RWPE2 (cell line): Measurements from ENCODE around the gene CNTNAP5.

Source experiments
- ATAC-seq: fragments of 200-7000 bp; cut with Tn5 transposase; 3 replicates; pipeline ENCODE4 v1.9.1; 2021; ENCODE audit warnings: low read depth
- DNase-seq: peaks from one replicate; pipeline ENCODE4 v3.0.0-alpha.2; 2020; ENCODE audit warnings: low spot score
- H3K27ac ChIP-seq: fragments of 450-650 bp; 2 replicates; pipeline ENCODE4 v1.5.1; 2017; ENCODE audit warnings: mild to moderate bottlenecking; ENCODE audit not compliant: poor library complexity, severe bottlenecking
- H3K27me3 ChIP-seq: fragments of 250-450 bp; sonication (Bioruptor Pico); 2 replicates; pipeline ENCODE4 v1.5.1; 2021; ENCODE audit warnings: mild to moderate bottlenecking, moderate library complexity; ENCODE audit not compliant: insufficient read depth, poor library complexity, severe bottlenecking
- H3K36me3 ChIP-seq: fragments of 250-450 bp; sonication (Bioruptor Pico); 2 replicates; pipeline ENCODE4 v1.5.1; 2020; ENCODE audit warnings: low read depth, mild to moderate bottlenecking, moderate library complexity
- H3K4me1 ChIP-seq: fragments of 250-450 bp; sonication (Bioruptor Pico); 2 replicates; pipeline ENCODE4 v1.5.1; 2021; ENCODE audit warnings: mild to moderate bottlenecking, moderate library complexity; ENCODE audit not compliant: insufficient read depth, poor library complexity, severe bottlenecking
- H3K4me3 ChIP-seq: fragments of 250-450 bp; sonication (Bioruptor Pico); 2 replicates; pipeline ENCODE4 v1.5.1; 2021; ENCODE audit warnings: mild to moderate bottlenecking, moderate library complexity; ENCODE audit not compliant: severe bottlenecking
- H3K9me3 ChIP-seq: fragments of 250-450 bp; sonication (Bioruptor Pico); 2 replicates; pipeline ENCODE4 v1.5.1; 2021; ENCODE audit warnings: mild to moderate bottlenecking, moderate library complexity; ENCODE audit not compliant: severe bottlenecking
- CTCF ChIP-seq: fragments of 450-650 bp; IDR thresholded peaks from one replicate; pipeline ENCODE4 v1.5.1; 2017; ENCODE audit warnings: mild to moderate bottlenecking, moderate library complexity; ENCODE audit not compliant: poor library complexity, severe bottlenecking

The CNTNAP5 gene

GRCh38 chr2:124079045-124079444 is 54.0 kb downstream of the CNTNAP5 start:
- ATAC-seq: no peak
- no peak overlapping the region for H3K27ac ChIP-seq

GRCh38 chr2:124080281-124081153 is 55.4 kb downstream of the CNTNAP5 start:
- H3K27me3 ChIP-seq: no peaks in the 10 kb centered on the region
- DNase-seq (no peak), ATAC-seq (no peak)
- peak overlapping the region; percentile 20 for H3K27ac ChIP-seq
- H3K4me3 ChIP-seq: no peak overlapping the region
- H3K36me3 ChIP-seq: no peaks in the 10 kb centered on the region
- H3K4me1 ChIP-seq: peaks cover 6% of the 10 kb centered on the region
- H3K9me3 ChIP-seq: no peaks in the 10 kb centered on the region
- TF ChIP-seq CTCF: no peak

More at GRCh38 chr2:124079045-124079444, 54.0 kb downstream of the CNTNAP5 start:
- H3K36me3 ChIP-seq: no peaks in the 10 kb centered on the region
- H3K9me3 ChIP-seq: no peaks in the 10 kb centered on the region
- H3K27me3 ChIP-seq: no peaks in the 10 kb centered on the region
- TF ChIP-seq CTCF: no peak
- no peak overlapping the region for H3K4me3 ChIP-seq
- DNase-seq: no peak
- H3K4me1 ChIP-seq: peaks cover 6% of the 10 kb centered on the region

- Histone ChIP-seq H3K36me3 (no peaks in the 10 kb centered on the region), H3K27ac (peak overlapping the region; percentile 20), H3K4me3 (no peak overlapping the region), H3K9me3 (no peaks in the 10 kb centered on the region), H3K27me3 (no peaks in the 10 kb centered on the region), H3K4me1 (peaks cover 6% of the 10 kb centered on the region)
- ATAC-seq (peak; percentile 75; the same call in 2 of the 3 replicates), DNase-seq (no peak)
- no peak for TF ChIP-seq CTCF
Measured at GRCh38 chr2:124081154-124081716, 56.1 kb downstream of the CNTNAP5 start.

- Histone ChIP-seq H3K27me3 (no peaks in the 10 kb centered on the region), H3K4me3 (no peak overlapping the region), H3K4me1 (no peaks in the 10 kb centered on the region), H3K27ac (no peak overlapping the region), H3K36me3 (no peaks in the 10 kb centered on the region), H3K9me3 (no peaks in the 10 kb centered on the region)
- DNase-seq (no peak), ATAC-seq (no peak)
- TF ChIP-seq CTCF: no peak
Measured at GRCh38 chr2:124088616-124089015, 63.5 kb downstream of the CNTNAP5 start.

GRCh38 chr2:124091721-124092120 is 66.6 kb downstream of the CNTNAP5 start:
- H3K9me3 ChIP-seq: no peaks in the 10 kb centered on the region

More at GRCh38 chr2:124091721-124092120, 66.6 kb downstream of the CNTNAP5 start:
- no peaks in the 10 kb centered on the region for H3K36me3 ChIP-seq
- no peak overlapping the region for H3K27ac ChIP-seq
- no peaks in the 10 kb centered on the region for H3K4me1 ChIP-seq
- ATAC-seq (no peak), DNase-seq (no peak)
- no peak overlapping the region for H3K4me3 ChIP-seq
- no peak for TF ChIP-seq CTCF
- H3K27me3 ChIP-seq: no peaks in the 10 kb centered on the region
